ENCODE measurements around the gene ZNF423.

The ZNF423 gene

GRCh38 chr16:49846800-49847199 is 9.1 kb downstream of the ZNF423 start:
- no peak for DNase-seq

GRCh38 chr16:49844359-49844758 is 11.6 kb downstream of the ZNF423 start:
- DNase-seq = no peak

GRCh38 chr16:49843758-49844157 is 12.2 kb downstream of the ZNF423 start:
- no peak for DNase-seq

- DNase-seq = no peak
These were observed 12.9 kb downstream of the ZNF423 start for GRCh38 chr16:49842972-49843371.

- DNase-seq = no peak
These were observed 16.7 kb downstream of the ZNF423 start for GRCh38 chr16:49839017-49839825.

GRCh38 chr16:49838441-49839016 is 17.4 kb downstream of the ZNF423 start:
- DNase-seq = no peak

- DNase-seq = no peak
These were observed 18.1 kb downstream of the ZNF423 start for GRCh38 chr16:49837688-49838410.

GRCh38 chr16:49836668-49837067 is 19.2 kb downstream of the ZNF423 start:
- DNase-seq = no peak

- DNase-seq = no peak
These were observed 19.7 kb downstream of the ZNF423 start for GRCh38 chr16:49836218-49836617.

GRCh38 chr16:49835161-49835777 is 20.6 kb downstream of the ZNF423 start:
- no peak for DNase-seq

GRCh38 chr16:49834531-49835151 is 21.3 kb downstream of the ZNF423 start:
- no peak for DNase-seq

GRCh38 chr16:49833796-49834530 is 21.9 kb downstream of the ZNF423 start:
- no peak for DNase-seq

GRCh38 chr16:49833085-49833484 is 22.8 kb downstream of the ZNF423 start:
- DNase-seq = no peak

- no peak for DNase-seq
These were observed 23.7 kb downstream of the ZNF423 start for GRCh38 chr16:49832177-49832576.

GRCh38 chr16:49830873-49831272 is 25.0 kb downstream of the ZNF423 start:
- DNase-seq = no peak

- DNase-seq = no peak
These were observed 27.2 kb downstream of the ZNF423 start for GRCh38 chr16:49828533-49829267.

GRCh38 chr16:49827805-49828438 is 28.0 kb downstream of the ZNF423 start:
- no peak for DNase-seq

- no peak for DNase-seq
These were observed 29.4 kb downstream of the ZNF423 start for GRCh38 chr16:49826515-49826914.

- DNase-seq = no peak
These were observed 30.9 kb downstream of the ZNF423 start for GRCh38 chr16:49825041-49825440.

GRCh38 chr16:49824593-49824992 is 31.3 kb downstream of the ZNF423 start:
- no peak for DNase-seq

All from NCI-H187 treated with DMSO at 0.1 percent for 48 hours (cell line).